Omental fat pad (tissue), 4 donors: ENCODE measurements around the gene PSORS1C2. TPM values are rescaled to one million over a fixed set of nuclear protein-coding genes. Genes with fewer than 3 reads are reported as not detected.

Experiments used
- ATAC-seq: fragments of 150-250 bp; one replicate; pipeline ENCODE4 v1.9.1; 2016; ENCODE audit warnings: mild to moderate bottlenecking, moderate library complexity; ENCODE audit not compliant: low FRiP score
- DNase-seq: peaks from one replicate; pipeline ENCODE4 v3.0.0-alpha.2; 2019; ENCODE audit warnings: low spot score
- small RNA-seq: library from RNA; depleted of rRNA; stranded (forward); fragments of <200 nt; gene quantifications from one replicate; pipeline ENCODE3, GENCODE V24; 2016
- total RNA-seq, 4 donors: library from RNA; depleted of rRNA; stranded (reverse); fragments of >200 nt; gene quantifications; one replicate each; pipeline ENCODE4 v1.1.0, GENCODE V29; 2016
- TF ChIP-seq, protein P1 (sequence below), 3 donors: fragments of 450-650 bp; IDR thresholded peaks; one replicate each; pipeline ENCODE4 v1.5.1; 2016 to 2017; ENCODE audit warnings: antibody characterized with exemption in 3 of 3, mild to moderate bottlenecking in 3 of 3, moderate library complexity in 2 of 3

The PSORS1C2 gene
- total RNA-seq, 4 donors from 2014 or later, result not detected

DNA sequence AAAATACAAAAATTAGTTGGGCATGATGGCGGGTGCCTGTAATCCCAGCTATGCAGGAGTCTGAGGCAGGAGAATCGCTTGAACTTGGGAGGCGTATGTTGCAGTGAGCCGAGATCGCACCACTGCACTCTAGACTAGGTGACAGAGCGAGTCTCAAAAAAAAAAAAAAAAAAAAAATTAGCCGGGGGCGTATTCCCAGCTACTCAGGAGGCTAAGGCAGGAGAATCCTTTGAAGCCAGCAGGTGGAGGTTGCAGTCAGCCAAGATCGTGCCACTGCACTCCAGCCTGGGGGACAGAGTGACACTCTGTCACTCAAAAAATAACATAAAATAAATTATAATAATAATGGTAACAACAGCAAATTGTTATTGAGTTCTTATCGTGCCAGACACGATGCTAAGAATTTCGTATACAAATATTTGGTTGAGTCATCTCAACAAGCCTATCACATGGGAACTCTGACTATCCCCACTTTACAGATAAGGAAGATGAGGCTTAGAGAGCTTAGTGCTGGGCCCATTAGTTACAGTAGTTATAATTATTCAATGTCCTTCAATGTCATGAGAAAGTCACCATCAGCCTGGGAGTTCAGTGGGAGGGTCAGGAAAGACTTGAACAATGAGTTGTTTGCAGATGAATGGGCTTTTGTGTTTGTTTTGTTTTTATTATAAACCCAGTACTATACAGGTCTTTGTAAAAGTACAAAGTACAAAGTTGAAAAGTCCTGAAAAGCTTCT, 45.9 kb downstream of the PSORS1C2 start:
- DNase-seq, result no peak
- TF ChIP-seq, protein P1, sequence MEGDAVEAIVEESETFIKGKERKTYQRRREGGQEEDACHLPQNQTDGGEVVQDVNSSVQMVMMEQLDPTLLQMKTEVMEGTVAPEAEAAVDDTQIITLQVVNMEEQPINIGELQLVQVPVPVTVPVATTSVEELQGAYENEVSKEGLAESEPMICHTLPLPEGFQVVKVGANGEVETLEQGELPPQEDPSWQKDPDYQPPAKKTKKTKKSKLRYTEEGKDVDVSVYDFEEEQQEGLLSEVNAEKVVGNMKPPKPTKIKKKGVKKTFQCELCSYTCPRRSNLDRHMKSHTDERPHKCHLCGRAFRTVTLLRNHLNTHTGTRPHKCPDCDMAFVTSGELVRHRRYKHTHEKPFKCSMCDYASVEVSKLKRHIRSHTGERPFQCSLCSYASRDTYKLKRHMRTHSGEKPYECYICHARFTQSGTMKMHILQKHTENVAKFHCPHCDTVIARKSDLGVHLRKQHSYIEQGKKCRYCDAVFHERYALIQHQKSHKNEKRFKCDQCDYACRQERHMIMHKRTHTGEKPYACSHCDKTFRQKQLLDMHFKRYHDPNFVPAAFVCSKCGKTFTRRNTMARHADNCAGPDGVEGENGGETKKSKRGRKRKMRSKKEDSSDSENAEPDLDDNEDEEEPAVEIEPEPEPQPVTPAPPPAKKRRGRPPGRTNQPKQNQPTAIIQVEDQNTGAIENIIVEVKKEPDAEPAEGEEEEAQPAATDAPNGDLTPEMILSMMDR (IDR thresholded peaks at IDR 0.05), result no peak
- ATAC-seq, result no peak

DNA sequence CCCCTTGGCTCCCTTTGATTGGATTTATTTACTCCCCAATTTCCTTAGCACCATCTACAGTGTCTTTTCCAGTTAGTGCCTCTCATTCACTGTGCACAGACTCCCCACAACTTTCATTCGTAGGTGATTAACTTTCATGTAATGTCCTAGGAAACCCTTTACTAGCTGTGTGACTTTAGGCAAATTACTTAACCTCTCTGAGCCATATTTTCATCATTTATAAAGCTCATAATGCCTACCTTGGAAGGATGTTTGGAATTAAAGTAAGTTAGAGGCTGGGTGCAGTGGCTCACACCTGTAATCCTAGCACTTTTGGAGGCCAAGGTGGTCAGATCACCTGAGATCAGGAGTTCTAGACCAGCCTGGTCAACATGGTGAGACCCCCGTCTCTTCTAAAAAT, 46.6 kb downstream of the PSORS1C2 start:
- ATAC-seq, result no peak

DNA sequence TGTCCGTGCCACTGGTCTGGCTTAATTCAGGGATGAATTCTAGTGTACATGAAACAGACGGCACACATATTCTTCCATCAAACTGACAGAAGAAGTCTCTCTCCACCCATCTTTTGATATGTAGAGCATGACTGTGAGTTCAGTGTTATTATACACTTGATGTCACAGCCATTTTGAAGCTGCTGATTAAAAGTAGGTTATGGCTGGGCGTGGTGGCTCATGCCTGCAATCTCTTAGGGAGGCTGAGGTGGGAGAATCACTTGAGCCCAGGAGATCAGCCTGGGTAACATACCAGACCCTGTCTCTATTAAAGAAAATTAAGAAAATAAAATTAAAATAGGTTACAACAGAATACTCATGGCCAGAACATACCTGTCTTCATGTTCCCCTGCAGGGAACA, 47.2 kb downstream of the PSORS1C2 start:
- DNase-seq, result no peak
- ATAC-seq, result no peak
- TF ChIP-seq, protein P1 (IDR thresholded peaks at IDR 0.05), result no peak

More for the DNA sequence above, 46.6 kb downstream of the PSORS1C2 start:
- TF ChIP-seq, protein P1 (IDR thresholded peaks at IDR 0.05), result no peak
- DNase-seq, result no peak

DNA sequence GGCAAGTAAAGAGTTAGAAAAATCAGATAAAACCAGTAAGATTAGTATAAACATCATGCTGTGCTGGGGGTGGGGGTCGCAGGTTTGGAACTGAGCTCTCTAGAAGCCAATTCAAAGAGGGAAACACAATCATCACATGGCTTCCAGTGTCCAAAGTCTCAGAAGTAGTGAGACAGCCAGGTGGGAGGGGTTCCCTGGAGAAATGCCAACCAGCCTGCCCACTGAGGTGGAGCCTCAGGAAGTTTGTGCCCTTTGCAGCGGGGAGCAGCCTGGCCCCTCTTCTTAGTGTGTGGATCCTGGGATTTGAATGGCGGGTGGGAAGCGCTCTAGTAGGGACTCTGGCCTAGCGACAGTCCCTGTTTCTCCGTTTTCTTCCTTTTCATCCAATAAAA, 47.9 kb downstream of the PSORS1C2 start:
- DNase-seq (no peak), ATAC-seq (no peak)
- TF ChIP-seq, protein P1 (IDR thresholded peaks at IDR 0.05), result no peak

DNA sequence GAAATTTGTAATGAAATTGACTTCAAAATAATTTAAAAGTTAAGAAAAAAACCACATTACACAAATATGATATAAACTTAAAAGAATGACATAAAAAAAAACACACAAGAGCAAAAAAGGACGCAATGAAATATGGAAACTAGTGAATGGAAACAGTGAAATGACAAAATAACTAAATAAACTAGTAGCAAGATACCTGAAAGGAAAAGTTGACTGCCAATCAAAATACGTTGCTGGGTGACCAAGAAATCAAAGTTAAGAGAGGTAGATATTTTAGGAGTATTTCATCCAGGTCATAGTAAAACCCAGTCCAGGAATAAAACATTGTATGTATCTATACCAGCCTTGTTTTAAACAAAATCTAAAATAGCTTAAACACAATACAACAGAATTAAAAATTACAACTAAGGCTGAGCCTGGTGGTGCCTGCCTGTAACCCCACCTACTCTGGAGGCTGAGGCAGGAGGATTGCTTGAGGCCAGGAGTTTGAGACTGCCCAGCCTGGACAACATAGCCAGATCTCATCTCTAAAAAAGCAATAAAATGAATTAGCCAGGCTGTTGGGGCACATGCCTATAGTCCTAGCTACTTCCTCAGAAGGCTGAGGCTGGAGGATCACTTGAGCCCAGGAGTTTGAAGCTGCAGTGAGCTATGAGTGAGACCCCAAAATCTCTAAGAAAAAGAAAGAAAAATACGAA, 48.4 kb downstream of the PSORS1C2 start:
- TF ChIP-seq, protein P1 (IDR thresholded peaks at IDR 0.05), result no peak
- ATAC-seq, result no peak
- DNase-seq, result no peak

Small RNAs within 50 kb of the gene (small RNA-seq; reads per million reads assigned to genes)
- gene POLR2LP1, result not detected

Other genes starting within 250 kb of the PSORS1C2 start
- 10 to 100 TPM; 10.3 to 22.2 (median 14.7) TPM for gene GTF2H4, start 230.9 kb downstream of the PSORS1C2 start, total RNA-seq
- 10 to 100 TPM; 14.0 to 18.8 (median 16.6) TPM for gene VARS2, start 224.8 kb downstream of the PSORS1C2 start, total RNA-seq
- gene SFTA2, start 206.9 kb downstream of the PSORS1C2 start, total RNA-seq, result not detected
- gene MUCL3, start 198.1 kb downstream of the PSORS1C2 start, total RNA-seq, result under 1 TPM in 1 of 4 donors, not detected in 3; 0.19 TPM
- gene MUC21, start 155.3 kb downstream of the PSORS1C2 start, total RNA-seq, result not detected
- not detected for gene MUC22, start 128.6 kb downstream of the PSORS1C2 start, total RNA-seq
- gene C6orf15, start 26.5 kb downstream of the PSORS1C2 start, total RNA-seq, result not detected
- gene PSORS1C1, start 24.3 kb downstream of the PSORS1C2 start, total RNA-seq, result 1 to 10 TPM in 3 of 4 donors, under 1 TPM in 1; 0.60 to 1.3 (median 1.3) TPM
- gene CDSN, start 18.6 kb downstream of the PSORS1C2 start, total RNA-seq, result not detected
- gene CCHCR1, start 18.7 kb upstream of the PSORS1C2 start, total RNA-seq, result 10 to 100 TPM in 1 of 4 donors, 1 to 10 TPM in 3; 4.6 to 21.1 (median 5.0) TPM
- 10 to 100 TPM in 1 of 4 donors, 1 to 10 TPM in 3; 1.9 to 19.5 (median 2.7) TPM for gene TCF19, start 19.5 kb upstream of the PSORS1C2 start, total RNA-seq
- 1 to 10 TPM in 2 of 4 donors, under 1 TPM in 1, not detected in 1; 0.37 to 2.4 (median 1.3) TPM for gene POU5F1, start 31.6 kb upstream of the PSORS1C2 start, total RNA-seq
- 100 to 1,000 TPM; 210 to 923 (median 462) TPM for gene HLA-C, start 133.0 kb upstream of the PSORS1C2 start, total RNA-seq
- 1,000 to 10,000 TPM in 2 of 4 donors, 100 to 1,000 TPM in 2; 719 to 1,698 (median 1,160) TPM for gene HLA-B, start 218.1 kb upstream of the PSORS1C2 start, total RNA-seq